GM04504 (cell line): ENCODE measurements around the gene APBA3.

Experiments
- DNase-seq: peaks from one replicate; pipeline ENCODE4 v3.0.0-alpha.2; 2012; ENCODE audit warnings: low read depth

The APBA3 gene

DNA sequence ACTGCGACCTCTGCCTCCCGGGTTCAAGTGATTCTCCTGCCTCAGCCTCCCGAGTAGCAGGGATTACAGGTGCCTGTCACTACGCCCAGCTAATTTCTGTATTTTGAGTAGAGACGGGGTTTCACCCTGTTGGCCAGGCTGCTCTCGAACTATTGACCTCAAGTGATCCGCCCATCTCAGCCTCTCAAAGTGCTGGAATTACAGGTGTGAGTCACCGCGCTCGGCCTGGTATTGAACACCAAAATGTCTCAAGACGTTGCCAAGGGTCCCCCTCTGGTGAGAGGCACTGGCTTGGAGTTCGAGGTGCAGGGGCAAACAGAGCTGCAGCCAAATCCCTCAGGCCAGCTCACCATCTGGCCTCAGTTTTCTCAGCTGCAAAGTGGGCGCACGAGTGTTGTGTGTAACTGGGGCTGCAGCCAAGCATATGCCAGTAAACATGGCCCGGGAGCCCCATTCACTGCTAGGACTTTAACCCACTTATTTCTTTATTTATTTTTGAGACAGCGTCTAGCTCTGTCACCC lies 45.3 kb downstream of the APBA3 start:
- DNase-seq: no peak

DNA sequence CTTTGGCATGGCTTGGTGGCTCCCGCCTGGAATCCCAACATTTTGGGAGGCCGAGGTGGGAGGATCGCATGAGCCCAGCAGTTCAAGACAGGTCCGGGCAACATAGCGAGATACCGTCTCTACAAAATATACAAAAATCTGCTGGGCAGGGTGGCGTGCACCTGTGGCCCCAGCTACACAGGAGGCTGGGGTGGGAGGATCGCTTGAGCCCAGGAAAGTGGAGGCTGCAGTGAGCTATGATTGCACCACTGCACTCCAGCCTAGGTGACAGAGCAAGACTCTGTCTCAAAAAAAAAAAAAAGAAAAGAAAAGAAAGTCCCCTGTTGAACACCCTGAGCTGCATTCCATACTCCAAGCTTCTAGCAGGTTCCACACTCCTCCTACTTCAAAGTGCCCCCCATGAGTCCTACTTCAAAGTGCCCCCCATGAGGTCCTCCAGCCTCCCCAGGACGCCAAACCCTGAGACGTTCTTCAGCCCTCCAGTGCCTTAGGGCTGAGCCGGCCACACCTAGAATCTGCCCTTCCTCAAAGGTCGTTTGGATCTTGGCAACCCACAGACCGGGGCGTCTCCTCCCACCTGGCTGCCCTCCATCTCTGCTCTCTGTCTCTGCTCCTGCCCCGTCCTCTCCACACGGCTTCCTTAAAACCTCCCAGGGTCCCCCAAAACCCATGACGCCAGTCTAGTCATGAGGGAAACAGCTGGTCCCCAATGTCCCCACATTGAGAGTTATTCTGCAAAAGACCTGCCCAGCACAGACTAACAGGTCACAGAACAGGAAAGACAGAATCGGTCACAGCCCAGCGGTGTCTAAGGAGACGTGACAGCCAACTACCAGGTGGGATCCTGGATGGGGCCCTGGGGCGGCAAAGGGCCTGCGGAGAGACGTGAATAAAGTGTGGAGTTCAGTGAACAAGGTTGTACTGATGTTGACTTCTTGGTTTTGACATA lies 48.6 kb downstream of the APBA3 start:
- no peak for DNase-seq

DNA sequence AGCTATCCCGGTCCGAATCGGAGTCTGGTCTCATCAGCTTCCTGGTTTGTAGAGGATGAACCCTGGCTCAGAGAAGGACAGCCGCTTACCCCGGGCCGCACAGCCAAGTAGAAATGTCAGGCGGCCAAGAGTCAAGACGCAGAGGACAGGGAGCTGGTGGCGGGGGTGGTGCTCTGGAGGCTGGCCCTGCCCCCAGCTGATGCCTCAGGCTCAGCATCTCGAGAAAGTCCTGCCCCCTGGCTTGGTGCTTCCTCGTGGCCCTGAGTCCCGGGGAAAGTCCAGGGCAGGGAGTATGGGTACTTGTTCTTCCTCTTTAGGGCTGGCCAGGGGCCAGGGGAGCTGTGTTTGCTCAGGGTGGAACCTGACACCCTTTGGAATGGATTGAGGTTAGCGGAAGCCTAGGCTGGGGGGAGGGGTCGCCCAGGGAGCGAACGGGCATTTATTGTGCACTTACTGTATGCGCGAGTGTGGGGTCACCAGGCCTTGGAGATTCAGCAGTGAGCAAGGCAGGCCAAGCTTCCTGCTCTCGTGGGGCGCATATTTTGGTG lies 51.2 kb downstream of the APBA3 start:
- no peak for DNase-seq

DNA sequence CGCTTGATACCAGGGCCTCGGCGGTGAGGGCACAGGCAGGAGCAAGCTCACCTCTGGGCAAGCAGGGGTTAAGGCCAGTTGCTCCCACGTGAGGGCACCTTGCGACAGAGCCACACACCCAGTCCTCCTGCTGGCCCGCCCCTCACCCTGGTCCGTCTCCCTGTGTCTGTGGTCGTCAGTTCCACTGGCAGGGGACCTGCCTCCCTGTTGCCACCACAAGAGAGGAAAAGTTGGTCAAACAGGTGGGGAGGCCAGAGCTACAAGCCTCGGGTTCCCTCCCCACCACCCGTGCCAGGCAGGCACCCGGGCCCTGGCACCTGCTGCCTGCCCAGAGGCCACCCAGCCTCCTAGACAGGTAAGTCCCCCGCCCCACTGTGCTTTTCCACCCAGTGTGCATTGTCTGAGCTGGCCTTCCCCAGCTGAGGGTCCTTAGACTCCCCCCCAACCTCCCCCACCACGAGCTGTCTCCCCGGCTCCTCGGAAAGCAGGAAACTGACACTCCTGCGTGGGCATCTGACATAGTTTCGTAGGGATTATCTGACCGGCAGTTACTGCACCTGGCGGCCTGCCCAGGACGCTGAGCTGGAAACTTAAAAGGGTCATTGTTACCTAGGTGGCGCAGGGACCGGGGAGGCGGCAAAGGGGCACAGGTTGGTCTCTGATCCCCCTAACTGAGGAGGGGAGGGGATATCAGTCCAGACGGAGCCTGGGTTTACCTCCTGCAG lies 53.1 kb downstream of the APBA3 start, which contains the start of gene TJP3:
TSS of gene TJP3 (plus strand) at position 178 of the 725 bp plus-strand sequence. CDS start 20,049 bp downstream, outside the sequence.
- DNase-seq: no peak

DNA sequence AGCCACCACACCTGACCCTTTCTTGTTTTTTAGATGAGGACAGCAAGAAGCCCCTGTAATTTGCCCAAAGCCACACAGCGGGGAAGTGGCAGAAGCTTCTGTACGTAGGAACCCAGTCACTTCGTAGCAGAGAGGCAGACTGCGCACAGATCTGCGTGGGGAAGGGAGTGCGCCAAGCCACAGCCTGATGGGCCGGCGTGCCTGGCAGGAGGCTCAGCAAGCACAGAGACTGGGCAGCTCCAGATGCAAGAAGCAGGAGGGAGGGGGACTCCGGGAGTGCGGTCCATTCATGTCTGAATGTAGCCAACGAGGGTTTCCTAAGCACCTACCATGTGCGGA lies 53.7 kb downstream of the APBA3 start:
- DNase-seq: no peak

GRCh38 chr19:3701200-3701599 lies 60.3 kb downstream of the APBA3 start:
- DNase-seq: no peak
